HG03571 (cell line): ENCODE data around the gene VENTX.

Source experiments
- ATAC-seq: cut with Tn5 transposase; IDR thresholded peaks from one replicate; pipeline ENCODE4 v1.9.1; 2021; ENCODE audit not compliant: unreplicated experiment

VENTX gene

DNA sequence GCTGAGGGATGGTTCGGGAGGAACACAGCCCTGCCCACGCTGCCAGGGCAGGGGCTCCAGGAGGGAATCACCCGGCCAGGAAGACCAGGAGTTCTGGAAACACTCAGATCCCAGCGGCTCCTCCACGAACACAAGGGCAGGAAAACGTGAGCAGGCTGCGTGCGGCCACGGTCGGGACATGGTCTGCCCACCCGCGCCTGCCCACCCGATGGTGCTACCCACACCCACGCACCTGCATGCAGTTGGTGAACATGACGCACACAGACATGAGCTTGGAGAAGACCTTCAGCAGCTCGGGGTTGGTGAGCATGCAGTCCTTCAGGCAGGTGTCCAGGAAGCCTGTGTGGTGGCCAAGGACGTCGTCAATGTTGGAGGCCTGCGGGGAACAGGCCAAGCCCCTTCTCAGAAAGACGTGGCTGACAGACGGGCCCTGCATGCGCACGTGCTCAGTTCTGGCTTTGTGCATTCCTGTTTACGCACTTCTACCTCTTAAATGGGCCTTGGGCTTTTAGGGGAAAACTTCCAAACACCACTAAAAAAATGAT is 45.3 kb downstream of the VENTX start:
- ATAC-seq: no peak

- no peak for ATAC-seq
Observed at GRCh38 chr10:133283931-133284330, 46.3 kb downstream of the VENTX start.

DNA sequence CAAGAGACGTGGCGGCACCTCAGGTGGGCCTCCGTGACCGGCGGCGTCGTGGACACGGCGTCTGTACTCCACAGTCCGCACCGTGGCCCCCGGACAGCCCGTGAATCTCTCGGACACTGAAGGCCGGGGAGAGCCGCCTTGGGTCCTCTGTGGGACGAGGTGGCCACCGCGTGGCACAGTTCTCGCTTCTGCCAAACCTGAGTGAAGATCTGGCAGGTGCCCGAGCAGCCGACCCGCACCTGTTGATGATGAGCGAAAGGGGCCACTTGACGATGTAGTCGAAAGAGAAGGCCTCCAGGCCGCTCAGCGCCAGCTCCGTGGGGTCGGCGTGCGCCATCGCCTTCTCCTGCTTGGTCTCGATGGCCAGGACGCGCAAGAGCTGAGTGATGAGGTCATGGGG is 47.6 kb downstream of the VENTX start:
- ATAC-seq: no peak

DNA sequence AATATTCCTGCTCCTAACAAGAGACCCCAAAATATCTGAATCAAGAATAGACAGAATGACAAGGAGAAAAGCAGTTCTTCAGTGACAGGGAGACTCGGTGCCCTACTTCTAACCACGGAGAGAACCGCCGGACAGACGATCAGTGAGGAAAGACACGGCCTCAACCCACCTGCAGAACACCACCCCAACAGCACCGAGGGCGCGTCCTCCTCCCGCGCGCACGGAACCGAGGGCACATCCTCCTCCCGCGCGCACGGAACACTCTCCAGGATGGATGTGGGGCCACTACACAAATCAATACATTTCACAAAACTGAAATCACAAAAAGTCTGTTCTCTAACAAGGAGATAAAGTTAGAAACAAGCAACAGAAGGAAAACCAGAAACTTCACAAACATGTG is 48.7 kb downstream of the VENTX start:
- ATAC-seq: no peak

GRCh38 chr10:133287832-133288500 is 50.3 kb downstream of the VENTX start:
- ATAC-seq: no peak

GRCh38 chr10:133289761-133290160 is 52.1 kb downstream of the VENTX start:
- no peak for ATAC-seq
